HPDE6-E6E7 (cell line): ENCODE results near the gene CALCOCO1.

Experiments
- DNase-seq: peaks from one replicate; pipeline ENCODE4 v3.0.0; 2011; ENCODE audit warnings: missing footprints; ENCODE audit errors: extremely low spot score

The CALCOCO1 gene

DNA sequence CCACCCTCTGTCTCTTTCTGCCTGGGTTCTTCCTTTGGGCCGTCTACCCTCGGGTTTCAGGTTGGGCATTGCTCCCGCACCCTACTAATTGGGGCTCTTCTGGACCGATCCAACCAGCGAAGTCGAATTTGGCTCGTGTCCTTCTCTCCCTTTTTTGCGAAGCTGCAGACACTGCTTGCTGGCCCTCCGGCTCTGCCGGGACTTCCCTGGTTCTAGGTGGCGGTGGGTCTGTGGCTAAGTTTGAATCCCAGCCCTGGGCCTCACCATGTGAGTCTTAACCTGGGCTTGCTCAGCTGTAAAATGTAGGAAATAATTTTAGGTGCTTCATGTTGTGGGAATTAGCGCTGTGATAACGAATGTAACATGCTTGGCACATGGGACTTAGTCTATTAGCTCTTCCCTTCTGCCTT is 24.9 kb upstream of the CALCOCO1 start:
- no peak for DNase-seq

DNA sequence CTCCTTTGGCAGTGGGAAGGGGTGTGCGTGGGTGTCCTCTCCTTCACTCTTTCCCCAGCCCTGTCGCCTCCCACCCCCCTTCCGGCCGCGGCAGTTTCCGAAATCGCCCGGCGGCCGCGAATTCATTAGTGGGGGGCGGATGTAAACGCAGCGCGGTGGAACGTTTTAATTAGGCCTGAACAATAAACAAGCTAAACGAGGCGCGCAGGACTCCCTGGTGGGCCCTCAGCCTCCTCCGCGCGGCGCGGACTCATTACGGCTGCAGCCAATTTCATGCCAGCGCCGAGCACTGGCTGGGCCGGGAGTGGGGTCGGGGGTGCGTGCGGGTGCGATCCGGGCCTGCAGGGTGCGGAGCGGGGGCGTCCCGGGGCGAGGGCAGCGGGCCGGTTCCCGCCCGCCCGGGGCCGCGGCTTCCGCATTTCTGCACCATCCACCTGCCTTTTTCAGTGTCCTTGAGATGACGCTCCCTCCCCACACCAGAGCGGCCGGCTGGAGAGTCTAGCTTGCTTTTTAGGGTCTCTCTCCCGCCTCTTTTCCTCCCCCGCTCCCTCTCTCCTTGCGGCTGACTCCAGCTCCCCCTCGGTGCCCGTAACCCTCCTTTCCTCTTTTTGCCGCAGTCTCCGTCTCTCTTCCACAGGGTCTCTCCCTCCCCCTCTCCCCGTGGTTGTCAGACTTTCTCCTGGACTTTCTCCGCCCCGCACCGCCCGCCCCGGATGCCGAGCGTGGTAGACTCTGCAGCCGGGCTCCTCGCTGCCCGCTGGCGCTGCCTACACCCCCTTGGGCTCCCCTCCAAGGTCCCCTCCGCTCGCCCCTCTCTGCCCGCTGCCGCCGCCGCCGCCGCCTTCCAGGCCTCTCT is 24.3 kb upstream of the CALCOCO1 start, which contains the start of gene CISTR:
Gene CISTR, minus strand, starts transcription at position 644 of the 856 bp plus-strand sequence.
- DNase-seq: no peak

DNA sequence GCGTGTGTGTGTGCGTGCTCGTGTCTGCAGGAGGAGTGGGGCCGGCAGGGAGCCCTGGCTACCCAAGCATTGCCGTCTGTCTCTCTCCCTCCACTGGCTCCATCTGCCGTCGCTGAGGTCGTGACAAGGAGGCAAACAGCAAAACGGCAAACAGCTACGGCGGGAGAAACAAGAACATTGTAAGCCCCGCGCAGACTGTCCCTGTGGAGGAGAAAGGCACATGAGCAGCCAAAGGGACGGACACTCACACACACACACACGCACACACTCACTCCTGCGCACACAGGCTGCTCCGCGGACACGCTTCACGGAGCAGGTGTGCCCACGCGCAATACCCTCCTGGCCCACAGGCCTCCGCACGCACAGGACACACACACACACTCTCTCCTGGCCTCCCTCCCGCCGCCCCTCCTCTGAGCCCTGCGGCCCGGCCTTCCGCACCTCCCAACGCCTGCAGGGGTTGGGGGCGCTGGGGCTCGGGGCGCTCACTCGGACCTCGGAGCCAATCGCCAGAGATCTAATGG is 23.6 kb upstream of the CALCOCO1 start:
- DNase-seq: no peak

DNA sequence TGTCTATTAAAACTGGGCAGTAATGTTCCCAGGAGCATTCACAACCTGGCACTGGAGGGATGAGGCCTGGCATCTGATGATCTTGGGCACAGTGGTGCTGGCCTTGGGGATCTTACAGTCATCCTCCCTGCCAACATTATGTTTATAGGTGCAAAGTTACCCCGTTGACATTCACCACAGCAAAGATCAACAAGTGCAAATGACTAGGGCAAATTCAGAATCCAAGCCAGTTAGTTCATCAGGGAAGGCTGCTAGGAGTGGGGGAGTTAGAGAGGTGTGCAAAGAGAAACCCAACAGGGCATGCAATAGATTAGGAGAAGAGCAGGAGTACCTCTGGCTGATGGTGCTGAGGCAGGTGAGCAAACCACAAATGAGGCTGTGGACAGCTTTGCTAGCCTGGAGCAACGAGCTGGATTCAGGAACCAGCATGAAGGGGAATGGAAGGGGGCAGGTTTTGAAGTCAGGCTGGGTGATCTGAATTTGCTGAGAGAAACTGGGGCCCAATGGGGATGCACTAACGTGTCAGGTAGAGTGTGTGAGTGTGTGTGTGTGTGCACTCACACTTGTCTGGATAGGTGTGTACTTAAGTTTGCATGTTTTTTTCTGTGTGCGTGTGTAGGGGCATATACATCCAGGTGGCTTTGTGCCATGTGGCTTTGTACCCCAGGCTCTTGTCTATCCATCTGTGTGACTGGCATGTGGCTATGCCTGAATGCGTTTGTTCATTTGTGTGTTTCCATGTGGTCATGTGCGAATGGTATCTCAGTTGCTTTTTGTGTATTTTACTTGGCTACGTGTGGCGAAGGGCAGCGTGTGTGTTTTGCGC is 22.9 kb upstream of the CALCOCO1 start:
- no peak for DNase-seq

DNA sequence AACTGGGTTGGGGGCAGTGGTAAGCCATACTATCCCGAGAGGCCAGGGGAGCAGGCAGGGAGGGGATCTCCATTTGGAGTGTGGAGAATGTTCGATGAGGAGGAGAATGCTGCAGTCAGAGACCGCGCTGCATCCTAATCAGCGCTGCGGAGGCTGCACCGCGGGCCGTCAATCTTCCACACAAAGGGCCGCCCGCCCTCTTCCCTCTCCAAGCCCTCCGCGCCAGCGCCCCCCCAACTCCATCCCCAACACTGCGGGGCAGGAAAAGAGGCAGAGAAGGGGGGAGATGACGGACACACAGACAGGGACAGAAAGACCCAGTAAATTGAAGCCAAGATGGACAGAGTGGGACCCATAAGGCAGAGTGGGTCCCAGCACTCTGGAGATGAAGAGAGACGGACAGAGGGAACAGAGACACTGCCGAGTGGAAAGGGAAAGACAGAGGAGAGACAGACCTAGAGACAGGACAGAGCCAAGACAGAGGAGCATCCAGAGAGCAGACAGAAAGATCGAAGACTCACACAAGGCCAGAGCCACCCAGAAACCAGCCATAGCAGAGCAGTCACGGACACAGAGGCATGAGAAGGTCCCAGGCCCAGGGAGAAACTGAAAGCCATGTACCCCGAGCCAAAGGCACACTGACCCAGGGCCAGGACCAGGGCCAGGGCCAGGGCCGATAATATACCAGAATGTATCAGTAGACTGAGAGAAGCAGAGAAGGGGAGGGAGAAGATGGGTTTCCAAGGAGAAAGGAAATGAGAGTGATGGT is 21.0 kb upstream of the CALCOCO1 start:
- no peak for DNase-seq

DNA sequence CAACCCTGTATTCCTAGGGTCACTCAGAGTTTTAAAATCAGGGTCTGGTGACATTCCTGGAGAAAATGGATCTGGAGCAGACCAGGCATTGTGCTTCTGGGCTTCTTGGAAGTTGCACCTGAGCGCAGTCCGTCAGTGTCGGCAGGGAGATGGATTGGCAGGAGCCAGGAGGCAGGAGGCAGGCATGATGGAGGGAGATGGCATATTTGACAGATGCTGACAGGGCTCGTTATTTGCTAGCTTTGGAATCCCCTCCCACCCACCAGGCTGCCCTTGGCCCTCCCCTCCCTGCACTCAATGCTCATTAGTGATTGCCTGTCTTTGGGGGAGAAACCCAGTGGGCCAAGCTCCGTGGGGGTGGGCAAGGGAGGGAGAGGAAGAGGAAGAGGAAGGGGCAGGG is 19.8 kb upstream of the CALCOCO1 start:
- no peak for DNase-seq

DNA sequence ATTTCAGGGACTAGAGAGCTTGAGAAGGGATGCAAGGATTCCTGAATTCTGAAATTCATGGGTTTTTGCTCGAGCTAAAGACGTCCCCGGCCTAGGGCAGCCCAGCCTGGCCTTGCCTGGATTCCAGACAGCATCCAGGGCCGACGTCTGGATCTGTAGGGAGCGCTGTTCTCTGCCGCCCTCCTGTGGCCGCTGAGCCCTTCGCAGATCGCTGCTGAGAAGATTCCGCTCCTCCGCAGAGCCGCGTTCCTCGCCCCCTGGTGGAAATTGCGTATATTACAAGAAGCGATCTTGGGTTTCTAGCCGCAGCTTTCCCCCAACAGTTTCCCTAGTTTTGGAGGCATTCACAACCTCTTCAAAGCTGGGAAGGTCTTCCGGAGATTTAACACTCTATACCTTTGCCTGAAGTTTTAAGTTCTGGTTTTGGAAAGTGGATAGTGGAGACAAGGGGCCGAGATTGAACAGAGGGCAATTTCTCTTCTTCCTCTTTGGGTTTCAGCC is 19.4 kb upstream of the CALCOCO1 start:
- peak; percentile 83 for DNase-seq

DNA sequence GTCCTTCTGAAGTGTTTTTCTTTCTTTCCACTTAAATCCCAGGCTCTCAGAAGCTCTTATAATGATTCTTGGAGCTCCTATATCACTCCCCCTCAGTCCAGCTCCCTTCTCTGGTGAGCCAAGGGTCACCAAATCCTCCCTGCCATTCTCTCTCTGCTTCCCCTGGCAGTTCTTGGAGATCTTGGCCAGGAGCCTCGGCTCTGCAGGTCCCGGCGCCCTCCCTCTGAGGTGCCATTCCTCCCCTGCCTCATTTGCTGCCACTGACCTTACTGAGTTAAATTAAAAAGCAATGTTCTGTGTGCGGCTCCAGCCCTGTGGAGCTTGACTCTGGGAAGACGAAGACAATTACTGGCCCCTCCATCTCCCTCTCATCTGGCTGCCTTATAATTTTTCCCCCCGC is 17.5 kb upstream of the CALCOCO1 start:
- DNase-seq: no peak

DNA sequence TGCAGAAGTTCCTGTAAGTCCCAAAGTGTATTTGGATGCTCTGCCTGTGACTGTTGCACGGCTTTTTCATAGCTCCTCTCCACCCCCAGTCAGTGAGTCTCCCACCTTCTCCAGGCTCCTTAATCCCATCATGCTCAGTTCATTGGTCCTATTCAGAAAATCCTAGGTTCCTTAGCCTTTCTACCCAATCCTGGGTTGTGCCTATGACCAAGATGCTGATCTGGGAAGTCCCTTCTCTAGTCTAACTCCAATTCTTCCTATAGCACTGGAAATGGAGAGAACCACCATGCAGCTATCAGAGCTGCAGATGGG is 16.8 kb upstream of the CALCOCO1 start:
- DNase-seq: no peak

DNA sequence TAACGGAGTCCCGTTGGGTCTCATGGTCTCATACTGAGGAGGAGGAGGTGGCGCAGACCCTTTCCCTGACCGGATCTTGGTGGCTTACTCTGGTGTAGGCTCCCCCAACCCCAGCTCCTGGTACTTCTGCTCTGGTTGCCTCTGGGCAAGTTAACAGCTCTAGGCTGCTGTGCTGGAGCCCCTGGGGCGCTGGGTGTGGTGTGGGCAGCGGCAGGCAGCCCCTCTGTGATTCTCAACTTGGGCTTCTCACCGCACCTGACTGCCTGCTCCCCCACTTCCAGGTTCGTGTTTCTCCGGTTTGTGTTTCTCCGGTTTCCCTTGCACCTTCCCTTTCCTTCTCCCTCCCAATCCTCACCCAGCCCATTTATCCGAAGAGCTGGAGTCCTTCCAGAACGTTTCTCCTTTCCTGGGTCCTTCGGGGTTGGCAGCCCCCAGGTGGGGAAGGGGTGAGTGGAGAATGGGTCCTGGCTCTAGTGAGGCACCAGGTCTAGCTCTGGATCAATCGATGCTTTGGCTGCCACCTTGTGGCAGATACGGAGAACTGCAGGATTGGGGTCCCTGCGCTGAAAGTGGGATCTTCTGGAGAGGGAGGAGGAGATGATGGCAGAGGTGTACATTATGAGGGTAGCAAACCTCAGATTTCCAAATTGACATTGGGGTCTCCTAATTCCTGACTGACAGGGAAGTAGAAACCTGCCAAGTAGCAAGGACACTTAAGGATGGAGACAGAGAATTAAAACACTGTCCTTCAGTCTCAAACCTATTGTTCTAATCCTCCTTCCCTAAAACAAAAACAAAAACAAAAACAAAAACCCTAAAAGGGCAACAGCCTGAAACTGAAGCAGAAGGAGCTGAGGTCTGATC is 16.2 kb upstream of the CALCOCO1 start:
- DNase-seq: peak; percentile 75

DNA sequence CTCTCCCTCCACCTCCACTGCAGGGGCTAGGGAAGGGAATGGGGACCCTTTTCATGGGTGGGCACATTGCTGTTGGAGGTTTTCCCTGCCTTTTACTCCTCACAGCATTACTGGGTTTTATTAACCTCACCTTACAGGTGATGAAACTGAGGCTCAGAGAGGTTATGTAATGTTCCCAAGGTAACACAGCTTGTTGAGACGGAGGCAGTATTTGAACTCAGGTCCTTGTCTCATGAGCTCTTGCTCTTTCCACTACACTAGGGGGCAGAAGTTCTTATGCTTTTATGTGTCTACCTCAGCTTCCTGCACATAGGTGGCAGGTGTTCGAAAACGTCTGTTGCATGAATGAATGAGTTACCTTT is 12.9 kb upstream of the CALCOCO1 start:
- DNase-seq: no peak

DNA sequence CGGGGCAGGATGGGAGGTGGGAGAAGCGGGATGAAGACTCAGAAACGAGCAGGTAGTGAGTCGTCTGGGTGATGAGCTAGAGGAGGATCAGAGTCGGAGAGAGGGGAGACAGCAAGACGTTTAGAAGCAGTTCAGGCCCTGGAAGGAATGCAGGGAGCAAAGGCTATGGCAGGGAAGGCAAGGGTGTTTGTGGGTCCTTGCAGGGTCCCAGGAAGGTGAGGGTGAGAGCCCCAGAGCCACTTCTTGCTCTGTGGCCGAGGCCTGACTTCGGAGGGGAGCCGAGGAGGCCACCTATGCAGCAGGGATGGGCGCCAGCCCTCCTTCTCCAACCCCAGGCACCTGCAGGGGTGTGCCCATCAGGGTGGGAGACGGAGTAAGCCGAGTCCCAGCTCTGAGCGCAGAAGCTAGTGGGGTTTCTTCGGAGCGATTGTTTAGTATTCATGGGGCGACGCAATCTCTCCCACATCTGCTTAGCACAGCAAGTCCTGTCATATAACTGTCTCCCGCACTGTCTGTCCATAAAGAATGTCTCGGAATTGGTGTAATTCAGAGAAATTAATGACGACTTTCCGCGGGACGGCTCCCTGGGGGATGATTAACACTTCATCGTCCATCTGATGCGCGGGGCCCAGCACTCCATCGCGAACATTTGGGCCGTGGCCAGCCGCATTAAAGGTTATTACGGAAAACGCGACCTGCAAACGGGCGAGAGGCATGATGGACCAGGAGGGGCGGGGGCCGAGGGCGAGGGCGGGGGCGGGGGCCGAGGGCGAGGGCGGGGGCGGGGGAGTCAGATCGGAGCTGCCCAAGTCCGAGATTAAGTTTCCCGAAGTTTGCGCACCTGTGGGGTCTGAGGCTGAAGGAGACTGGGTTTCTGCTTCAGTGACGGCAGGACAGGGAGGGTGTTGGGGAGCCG is 12.2 kb upstream of the CALCOCO1 start:
- no peak for DNase-seq

DNA sequence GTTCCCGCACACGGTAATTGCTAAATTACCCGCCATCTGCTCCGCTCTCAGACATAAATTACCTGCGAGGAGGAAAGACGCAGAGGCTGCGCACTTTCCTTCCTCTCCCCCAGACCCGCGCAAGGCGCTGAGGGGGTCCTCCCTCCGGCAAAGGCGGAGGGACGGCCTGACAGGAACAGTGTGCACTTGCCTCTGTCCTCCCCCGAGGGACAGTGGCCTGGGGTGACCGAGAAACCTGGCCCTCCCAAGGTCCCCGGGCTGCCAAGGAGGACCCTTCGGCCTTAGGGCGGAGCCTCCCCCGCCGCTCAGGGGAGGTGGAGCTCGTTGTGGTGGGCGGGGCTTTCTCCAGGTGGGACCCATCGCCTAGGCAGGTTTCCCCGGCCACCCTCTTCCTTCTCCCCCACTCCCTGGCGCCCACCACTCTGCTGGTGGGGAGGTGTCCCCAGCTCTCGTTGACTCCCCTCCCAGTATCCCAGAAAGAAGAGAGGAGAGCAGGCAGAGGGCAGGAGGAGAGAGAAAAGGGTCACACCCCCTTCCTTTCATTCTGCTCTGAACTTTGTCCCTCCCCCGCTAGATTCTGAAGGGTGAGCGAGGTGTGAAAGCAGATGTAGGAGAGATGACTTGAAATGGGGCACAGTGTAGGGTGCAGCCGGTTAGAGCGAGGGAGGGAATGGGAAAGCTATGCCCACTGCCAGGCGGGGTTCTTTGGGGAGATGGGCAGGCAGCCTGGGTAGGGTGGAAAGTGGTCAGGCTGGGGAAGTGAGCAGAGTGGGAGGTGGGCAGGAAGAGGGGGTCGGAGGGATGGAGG is 11.4 kb upstream of the CALCOCO1 start:
- DNase-seq: no peak

DNA sequence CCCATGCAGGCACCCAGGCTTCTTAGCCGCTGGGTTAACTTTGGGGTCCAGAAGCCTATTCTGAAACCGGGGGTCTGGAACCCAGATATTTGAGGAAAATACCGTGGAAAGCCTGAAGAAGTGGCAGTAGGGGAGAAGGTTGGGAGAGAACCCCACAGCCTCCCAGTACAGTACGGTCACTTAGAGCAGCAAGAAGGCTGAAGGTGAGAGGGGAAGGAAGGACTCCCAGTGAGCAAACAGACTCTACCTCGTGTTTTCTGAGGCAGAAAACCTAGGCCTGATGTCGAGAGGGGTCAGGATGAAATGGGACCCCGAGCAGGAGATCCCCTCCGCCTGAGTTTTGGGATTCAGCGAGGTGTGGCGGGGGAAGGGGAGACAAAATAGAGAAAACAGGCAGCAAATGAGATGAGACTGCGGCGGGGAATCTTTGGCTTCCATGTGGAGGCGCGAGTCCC is 10.7 kb upstream of the CALCOCO1 start:
- no peak for DNase-seq

DNA sequence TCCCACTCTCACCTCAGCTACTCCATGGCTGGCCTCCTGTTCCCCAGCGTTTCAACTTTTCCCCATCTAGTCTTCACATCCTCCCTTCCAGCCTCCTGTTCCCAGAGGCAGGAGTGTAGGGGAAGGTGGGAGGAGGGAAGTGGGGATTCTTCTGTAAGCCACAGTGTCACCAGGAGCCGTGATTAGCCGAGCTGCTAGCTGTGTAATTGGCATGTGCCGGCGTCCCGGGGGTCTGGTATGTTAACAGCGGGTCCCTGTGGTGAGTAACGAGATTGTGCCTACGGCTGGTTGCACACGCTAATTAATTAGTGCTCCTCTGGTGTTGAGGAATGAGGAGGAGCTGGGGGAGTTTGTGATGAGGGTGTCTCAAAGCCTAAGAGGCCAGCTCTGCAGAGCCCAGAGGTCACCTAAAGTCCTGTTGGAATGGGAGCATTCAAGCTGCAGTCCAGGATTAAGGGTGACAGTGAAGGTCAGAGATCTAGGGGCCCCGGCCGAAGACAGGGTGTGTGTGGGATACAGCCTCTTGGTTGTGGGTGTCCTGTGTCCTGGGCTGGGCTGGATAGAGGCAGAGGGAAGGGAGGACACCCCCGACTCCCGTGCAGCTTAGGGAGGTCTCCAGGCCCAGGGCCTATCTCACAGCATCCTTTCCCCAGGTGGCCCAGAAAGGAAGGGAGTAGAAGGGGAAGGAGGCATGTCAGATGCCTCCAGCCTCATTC is 10.0 kb upstream of the CALCOCO1 start:
- no peak for DNase-seq

DNA sequence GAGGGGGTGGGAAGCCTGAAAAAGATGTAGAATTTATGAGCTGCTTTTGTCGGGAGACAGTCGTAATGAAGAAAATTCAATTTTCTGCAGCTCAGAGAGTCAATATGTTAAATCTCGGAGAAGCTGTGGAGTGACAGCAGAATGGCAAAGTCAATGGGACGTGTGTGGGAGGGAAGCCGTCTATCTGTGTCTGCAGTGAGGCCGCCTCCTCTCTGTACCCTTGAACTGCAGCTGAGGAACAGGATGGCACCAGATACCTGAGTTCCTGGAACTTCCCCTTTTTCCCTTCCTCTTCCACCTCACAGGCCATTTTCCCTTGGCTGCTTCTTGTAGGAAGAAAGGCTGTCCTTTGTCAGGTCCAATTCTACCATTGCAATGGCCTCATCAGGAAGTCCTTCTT is 9.3 kb upstream of the CALCOCO1 start:
- no peak for DNase-seq

DNA sequence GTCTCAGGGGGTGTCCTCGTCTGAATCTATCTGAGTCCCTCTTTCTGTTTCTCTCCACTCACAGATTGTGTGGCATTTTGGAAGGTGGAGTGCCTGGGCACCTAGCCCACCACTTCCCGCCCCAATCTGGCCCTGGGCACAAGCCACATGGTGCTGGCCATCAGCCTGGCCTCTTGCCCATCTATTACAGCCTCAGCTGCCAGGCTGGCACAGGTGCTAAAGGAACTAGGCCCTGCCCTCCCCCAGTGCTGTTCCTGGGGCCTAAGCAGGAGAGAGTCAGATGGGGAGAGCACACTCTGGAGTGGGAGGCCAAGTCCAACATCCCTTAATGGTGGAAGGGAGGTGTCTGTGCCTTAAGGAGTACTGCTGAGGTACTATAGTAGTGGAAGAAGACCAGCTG is 8.3 kb upstream of the CALCOCO1 start:
- DNase-seq: no peak

DNA sequence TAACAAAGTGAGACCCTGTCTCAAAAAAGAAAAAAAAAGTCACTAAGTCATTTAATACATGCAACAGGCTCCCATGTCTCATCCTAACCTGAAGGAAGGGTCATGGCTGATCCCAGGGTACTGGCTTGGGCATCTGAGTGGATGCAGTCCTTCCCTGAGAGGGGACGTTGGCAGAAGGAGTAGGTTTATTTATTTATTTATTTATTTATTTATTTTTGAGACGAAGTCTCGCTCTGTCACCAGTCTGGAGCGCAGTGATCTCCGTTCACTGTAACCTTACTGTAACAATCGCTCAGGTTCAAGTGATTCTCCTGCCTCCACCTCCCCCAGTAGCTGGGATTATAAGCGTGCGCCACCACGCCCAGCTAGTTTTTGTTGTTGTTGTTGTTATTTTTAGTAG is 7.2 kb upstream of the CALCOCO1 start:
- DNase-seq: no peak
